ENCODE data around the gene SFTA2.

GRCh38 chr6:30898750-30899360 lies 33.1 kb downstream of the SFTA2 start:
- TF ChIP-seq CTCF (IDR thresholded peaks at IDR 0.05; ENCODE audit: poor library complexity, severe bottlenecking) (no peak), REST (IDR thresholded peaks at IDR 0.05; ENCODE audit: borderline replicate concordance) (no peak), MXI1 (conservative IDR thresholded peaks at IDR 0.05; ENCODE audit: poor library complexity, severe bottlenecking) (no peak), TAF1 (IDR thresholded peaks at IDR 0.05; ENCODE audit: low read depth) (no peak), SMC3 (conservative IDR thresholded peaks at IDR 0.05; ENCODE audit: poor library complexity) (no peak)
